HAP-1 (cell line): ENCODE data around the gene DGKG.

Experiments used
- DNase-seq, 2 experiments: peaks; one replicate each; pipeline ENCODE4 v3.0.0-alpha.2; 2016 to 2020; ENCODE audit warnings: low spot score in 2 of 2
- H3K27me3 ChIP-seq: fragments of 250-450 bp; sonication (Bioruptor Pico); 2 replicates; pipeline ENCODE4 v1.5.1; 2020; ENCODE audit warnings: low read depth, mild to moderate bottlenecking, moderate library complexity
- H3K36me3 ChIP-seq: fragments of 250-450 bp; sonication (Bioruptor Pico); replicated peaks from 2 replicates; pipeline ENCODE4 v1.5.1; 2020; ENCODE audit warnings: mild to moderate bottlenecking
- H3K4me1 ChIP-seq: fragments of 250-450 bp; sonication (Bioruptor Pico); 2 replicates; pipeline ENCODE4 v1.5.1; 2020; ENCODE audit warnings: mild to moderate bottlenecking
- H3K4me3 ChIP-seq: fragments of 250-450 bp; sonication (Bioruptor Pico); 2 replicates; pipeline ENCODE4 v1.5.1; 2020; ENCODE audit warnings: mild to moderate bottlenecking, moderate library complexity
- H3K9me3 ChIP-seq: fragments of 250-450 bp; sonication (Bioruptor Pico); 2 replicates; pipeline ENCODE4 v1.5.1; 2020; ENCODE audit warnings: mild to moderate bottlenecking, moderate library complexity
- in situ Hi-C: fragments of 300-500 bp; cut with MboI; formaldehyde crosslinking; loops from 3 replicates; pipeline ENCODE4 v1.14.3; 2020; ENCODE audit warnings: low sequenced_read_pairs, inconsistent platforms, mixed read lengths

DGKG gene

GRCh38 chr3:186381424-186382216, 19.6 kb upstream of the DGKG start:
- DNase-seq, result no peak
- in situ Hi-C loops, result no loop called here
- no peak overlapping the region for H3K4me3 ChIP-seq

DNA sequence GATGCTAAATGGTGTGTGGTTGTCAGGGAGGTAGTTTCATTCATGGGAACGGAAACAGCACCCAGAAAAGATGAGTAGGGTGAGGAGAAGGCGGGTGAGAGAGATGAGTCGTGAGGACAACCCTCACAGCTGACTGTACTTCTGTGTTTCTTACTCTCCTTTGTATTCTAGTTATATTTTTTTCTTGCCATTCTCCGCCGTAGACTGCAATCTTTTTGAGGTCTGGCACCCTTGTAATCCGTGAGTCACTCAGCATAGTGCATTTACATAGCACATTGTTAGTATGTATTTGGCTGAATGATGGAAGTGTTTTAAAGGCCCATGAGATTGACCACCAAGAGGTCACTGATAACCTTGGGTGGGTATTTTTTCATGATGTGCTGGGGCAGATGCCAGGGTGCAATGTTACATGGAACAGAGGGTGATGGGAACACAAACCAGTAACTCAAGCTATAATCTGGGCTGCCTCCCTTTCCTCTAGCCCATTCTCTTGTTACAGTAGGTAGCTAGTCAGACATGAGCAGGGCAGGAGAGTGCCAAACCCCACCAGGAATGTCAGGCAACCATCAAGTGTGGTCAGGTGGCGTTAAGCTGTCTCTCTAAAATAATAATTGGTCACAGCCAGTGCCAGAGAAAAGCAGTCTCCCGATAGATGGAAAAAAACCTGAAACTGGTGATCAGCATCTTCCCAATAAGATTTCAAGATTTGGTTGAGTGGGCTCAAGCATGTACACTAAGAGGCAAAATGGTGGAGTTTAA, 18.8 kb upstream of the DGKG start:
- H3K27me3 ChIP-seq, result peaks cover 4% of the 10 kb centered on the region
- no peaks in the 10 kb centered on the region for H3K4me1 ChIP-seq
- in situ Hi-C loops, result no loop called here
- no peak for DNase-seq
- no peaks in the 10 kb centered on the region for H3K36me3 ChIP-seq
- H3K4me3 ChIP-seq, result no peak overlapping the region
- no peaks in the 10 kb centered on the region for H3K9me3 ChIP-seq

More at GRCh38 chr3:186381424-186382216, 19.6 kb upstream of the DGKG start:
- Histone ChIP-seq H3K9me3 (no peaks in the 10 kb centered on the region), H3K4me1 (no peaks in the 10 kb centered on the region), H3K27me3 (peaks cover 4% of the 10 kb centered on the region), H3K36me3 (no peaks in the 10 kb centered on the region)

GRCh38 chr3:186375443-186375842, 13.4 kb upstream of the DGKG start:
- in situ Hi-C loops, result no loop called here
- no peak for DNase-seq
- Histone ChIP-seq H3K4me3 (no peak overlapping the region), H3K36me3 (no peaks in the 10 kb centered on the region), H3K4me1 (no peaks in the 10 kb centered on the region), H3K27me3 (peaks cover 4% of the 10 kb centered on the region), H3K9me3 (no peaks in the 10 kb centered on the region)

DNA sequence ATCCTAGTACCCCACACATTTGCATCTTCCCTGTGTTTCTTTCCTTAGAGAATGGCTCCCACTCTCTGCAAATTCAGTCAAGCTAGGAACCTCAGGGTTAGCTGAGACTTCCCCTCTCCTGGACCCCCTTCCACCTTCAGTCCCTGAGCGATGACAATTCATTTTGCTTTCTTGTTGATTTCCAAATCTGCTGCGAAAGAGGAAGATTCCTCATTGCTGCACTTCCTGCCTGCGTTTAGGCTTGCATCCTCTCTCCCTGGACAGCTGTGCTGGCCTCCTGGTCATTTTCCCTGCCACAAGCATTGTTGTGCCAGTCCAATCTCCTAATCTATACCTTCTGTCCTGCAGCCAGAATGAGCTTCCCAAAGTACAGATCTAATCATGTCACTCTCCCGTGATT, 12.3 kb upstream of the DGKG start:
- Histone ChIP-seq H3K9me3 (no peaks in the 10 kb centered on the region), H3K27me3 (peaks cover 4% of the 10 kb centered on the region), H3K36me3 (no peaks in the 10 kb centered on the region), H3K4me1 (no peaks in the 10 kb centered on the region), H3K4me3 (no peak overlapping the region)
- in situ Hi-C loops, result no loop called here
- no peak for DNase-seq

- DNase-seq, result no peak
- in situ Hi-C loops, result no loop called here
- H3K27me3 ChIP-seq, result peaks cover 16% of the 10 kb centered on the region
Measured at GRCh38 chr3:186369217-186369616, 7.2 kb upstream of the DGKG start.

GRCh38 chr3:186368717-186369116, 6.7 kb upstream of the DGKG start:
- no peak overlapping the region for H3K4me3 ChIP-seq
- in situ Hi-C loops, result no loop called here
- H3K4me1 ChIP-seq, result no peaks in the 10 kb centered on the region
- no peaks in the 10 kb centered on the region for H3K9me3 ChIP-seq
- H3K36me3 ChIP-seq, result no peaks in the 10 kb centered on the region
- peaks cover 21% of the 10 kb centered on the region for H3K27me3 ChIP-seq
- no peak for DNase-seq

More at GRCh38 chr3:186369217-186369616, 7.2 kb upstream of the DGKG start:
- H3K4me3 ChIP-seq, result no peak overlapping the region
- no peaks in the 10 kb centered on the region for H3K9me3 ChIP-seq
- H3K36me3 ChIP-seq, result no peaks in the 10 kb centered on the region
- no peaks in the 10 kb centered on the region for H3K4me1 ChIP-seq

GRCh38 chr3:186368176-186368575, 6.1 kb upstream of the DGKG start:
- H3K27me3 ChIP-seq, result peaks cover 26% of the 10 kb centered on the region
- no peaks in the 10 kb centered on the region for H3K36me3 ChIP-seq
- no peaks in the 10 kb centered on the region for H3K9me3 ChIP-seq
- in situ Hi-C loops, result no loop called here
- no peak overlapping the region for H3K4me3 ChIP-seq
- no peak for DNase-seq
- no peaks in the 10 kb centered on the region for H3K4me1 ChIP-seq

GRCh38 chr3:186367631-186368030, 5.6 kb upstream of the DGKG start:
- peaks cover 30% of the 10 kb centered on the region for H3K27me3 ChIP-seq
- no peak overlapping the region for H3K4me3 ChIP-seq
- H3K9me3 ChIP-seq, result no peaks in the 10 kb centered on the region
- no peak for DNase-seq
- in situ Hi-C loops, result no loop called here
- H3K36me3 ChIP-seq, result no peaks in the 10 kb centered on the region
- no peaks in the 10 kb centered on the region for H3K4me1 ChIP-seq

- no peak overlapping the region for H3K4me3 ChIP-seq
- H3K4me1 ChIP-seq, result no peaks in the 10 kb centered on the region
- no peaks in the 10 kb centered on the region for H3K36me3 ChIP-seq
- H3K27me3 ChIP-seq, result peaks cover 45% of the 10 kb centered on the region
- no peaks in the 10 kb centered on the region for H3K9me3 ChIP-seq
- no peak for DNase-seq
- in situ Hi-C loops, result no loop called here
Measured at GRCh38 chr3:186366206-186366605, 4.2 kb upstream of the DGKG start.

DNA sequence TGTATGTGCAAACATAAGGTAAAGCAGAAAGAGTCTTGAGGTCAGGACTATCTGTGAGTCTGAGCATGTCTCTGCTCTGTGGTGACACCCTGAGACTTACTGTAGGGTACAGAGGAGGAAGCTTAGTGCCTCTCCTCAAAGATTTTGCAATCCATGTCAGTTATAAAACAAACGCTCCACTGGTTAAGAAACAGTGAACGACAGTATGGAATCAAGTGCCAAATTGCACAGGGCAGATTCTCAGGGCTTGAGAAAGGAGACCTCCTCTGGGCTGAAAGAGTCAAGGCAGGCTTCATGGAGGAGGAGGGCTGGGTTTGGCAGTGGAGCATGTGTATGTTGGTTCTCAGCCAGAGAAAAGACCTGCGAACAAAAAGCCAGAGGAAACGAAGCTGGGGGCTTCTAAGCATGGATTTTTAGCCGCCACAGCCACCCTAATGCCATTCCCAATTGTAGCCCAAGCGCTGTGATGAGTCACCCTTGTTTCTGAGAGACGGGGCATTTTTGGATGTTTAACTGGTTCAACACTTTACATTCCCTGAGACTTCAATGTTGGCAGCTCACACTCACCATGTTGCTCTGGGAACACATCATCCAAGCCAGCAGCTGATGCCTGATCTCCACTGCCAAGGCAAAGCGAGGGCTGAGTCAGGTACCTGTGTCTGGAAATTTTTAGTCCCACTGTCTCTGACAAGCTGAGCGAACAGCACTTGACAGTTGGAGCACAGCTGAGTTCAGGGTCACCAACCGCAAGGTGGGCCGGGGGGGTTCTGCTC, 3.4 kb upstream of the DGKG start:
- no peak overlapping the region for H3K4me3 ChIP-seq
- H3K4me1 ChIP-seq, result no peaks in the 10 kb centered on the region
- DNase-seq, result no peak
- in situ Hi-C loops, result no loop called here
- no peaks in the 10 kb centered on the region for H3K9me3 ChIP-seq
- peaks cover 53% of the 10 kb centered on the region for H3K27me3 ChIP-seq
- H3K36me3 ChIP-seq, result no peaks in the 10 kb centered on the region

GRCh38 chr3:186362988-186363387, 954 bp upstream of the DGKG start:
- no peaks in the 10 kb centered on the region for H3K4me1 ChIP-seq
- peaks cover 60% of the 10 kb centered on the region for H3K27me3 ChIP-seq
- H3K9me3 ChIP-seq, result no peaks in the 10 kb centered on the region
- no peak for DNase-seq
- in situ Hi-C loops, result no loop called here
- no peak overlapping the region for H3K4me3 ChIP-seq
- no peaks in the 10 kb centered on the region for H3K36me3 ChIP-seq

GRCh38 chr3:186362537-186362842, 456 bp upstream of the DGKG start:
- Histone ChIP-seq H3K4me1 (no peaks in the 10 kb centered on the region), H3K4me3 (no peak overlapping the region), H3K27me3 (peaks cover 57% of the 10 kb centered on the region), H3K36me3 (no peaks in the 10 kb centered on the region), H3K9me3 (no peaks in the 10 kb centered on the region)
- in situ Hi-C loops, result no loop called here
- no peak for DNase-seq

DNA sequence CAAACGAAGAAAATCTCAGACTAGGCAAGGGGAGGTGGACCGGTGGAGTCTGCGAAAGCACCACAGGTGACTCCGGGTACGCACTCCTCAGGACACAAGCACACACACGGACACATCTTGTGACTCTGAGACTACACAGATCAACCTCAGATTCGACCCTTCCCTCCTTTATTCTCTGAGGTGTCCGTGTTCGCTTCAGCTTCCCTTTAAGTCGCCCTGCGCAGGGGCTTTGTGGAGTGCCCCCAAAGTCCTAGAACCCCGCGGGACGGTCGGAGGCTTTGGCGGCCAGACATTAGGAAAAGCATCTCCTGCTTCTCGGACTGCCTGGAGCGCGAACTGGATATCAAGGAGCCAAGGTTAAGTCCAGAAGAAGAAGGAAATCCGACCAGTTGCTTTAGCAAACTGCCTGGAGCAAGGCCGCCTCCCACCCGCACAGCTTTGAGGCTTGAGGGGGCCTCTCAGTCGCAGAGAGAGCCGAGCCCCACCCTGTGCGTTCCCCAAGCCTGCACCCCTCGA, 730 bp downstream of the DGKG start:
- peaks cover 50% of the 10 kb centered on the region for H3K27me3 ChIP-seq
- DNase-seq, result no peak
- in situ Hi-C loops, result no loop called here
- no peaks in the 10 kb centered on the region for H3K9me3 ChIP-seq
- no peaks in the 10 kb centered on the region for H3K4me1 ChIP-seq
- no peak overlapping the region for H3K4me3 ChIP-seq
- H3K36me3 ChIP-seq, result no peaks in the 10 kb centered on the region

DNA sequence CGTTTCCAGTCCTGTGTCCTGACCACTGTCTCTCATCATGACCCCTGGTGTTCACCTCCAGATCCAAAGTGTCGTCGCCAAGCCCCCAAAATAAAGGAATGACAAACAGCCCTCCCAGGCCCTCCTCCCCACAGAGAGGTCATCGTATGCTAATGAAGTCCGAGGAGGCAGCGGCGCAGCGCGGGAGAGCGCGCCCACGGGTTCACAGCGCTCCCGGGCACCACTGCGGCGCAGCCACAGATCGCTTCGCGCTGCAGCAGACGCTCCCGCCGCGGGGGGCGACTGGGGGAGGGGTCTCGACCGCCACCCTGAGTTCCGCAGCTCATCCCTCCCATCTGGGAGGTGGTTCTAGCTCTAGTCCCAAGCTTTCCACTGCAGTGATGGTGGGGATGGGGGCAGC, 1.3 kb downstream of the DGKG start:
- in situ Hi-C loops, result no loop called here
- H3K4me1 ChIP-seq, result no peaks in the 10 kb centered on the region
- no peaks in the 10 kb centered on the region for H3K36me3 ChIP-seq
- peaks cover 50% of the 10 kb centered on the region for H3K27me3 ChIP-seq
- DNase-seq, result no peak
- H3K9me3 ChIP-seq, result no peaks in the 10 kb centered on the region
- H3K4me3 ChIP-seq, result no peak overlapping the region
